ENCODE data around the gene MRO.

Gene MRO

DNA sequence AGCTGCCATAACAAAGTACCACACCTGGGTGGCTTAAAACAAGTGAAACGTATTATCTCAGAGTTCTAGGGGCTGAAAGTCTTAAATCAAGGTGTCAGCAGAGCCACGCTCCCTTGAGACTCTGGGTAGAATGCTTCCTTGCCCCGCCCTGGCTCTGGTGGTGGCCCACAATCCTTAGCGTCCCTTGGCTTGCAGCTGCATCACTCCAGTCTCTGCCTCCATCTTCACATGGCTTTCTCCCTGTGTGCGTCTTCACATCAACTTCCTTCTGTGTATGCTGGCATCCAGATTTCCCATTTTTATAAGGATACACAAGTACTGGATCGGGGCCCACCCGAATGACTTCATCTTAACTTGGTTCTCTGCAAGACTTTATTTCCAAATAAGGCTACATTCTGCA, 62.5 kb downstream of the MRO start:
- H3K9ac ChIP-seq (ENCODE audit: low read length): no peak overlapping the region
- peaks cover 3% of the 10 kb centered on the region; the same call in 1 of the 2 replicates for H3K9me3 ChIP-seq (ENCODE audit: control insufficient read depth, insufficient read depth, low read depth, low read length)
- no peak overlapping the region for H3K27ac ChIP-seq (ENCODE audit: low read depth, low read length)
- no peaks in the 10 kb centered on the region for H3K27me3 ChIP-seq (ENCODE audit: control insufficient read depth, insufficient read depth, low read length)
- no peak overlapping the region for H3K4me3 ChIP-seq (ENCODE audit: low read depth, low read length)
- no peaks in the 10 kb centered on the region for H3K4me1 ChIP-seq (ENCODE audit: control insufficient read depth, insufficient read depth, low read length)
- H3K36me3 ChIP-seq (ENCODE audit: control insufficient read depth, insufficient read depth, low read length): no peaks in the 10 kb centered on the region

DNA sequence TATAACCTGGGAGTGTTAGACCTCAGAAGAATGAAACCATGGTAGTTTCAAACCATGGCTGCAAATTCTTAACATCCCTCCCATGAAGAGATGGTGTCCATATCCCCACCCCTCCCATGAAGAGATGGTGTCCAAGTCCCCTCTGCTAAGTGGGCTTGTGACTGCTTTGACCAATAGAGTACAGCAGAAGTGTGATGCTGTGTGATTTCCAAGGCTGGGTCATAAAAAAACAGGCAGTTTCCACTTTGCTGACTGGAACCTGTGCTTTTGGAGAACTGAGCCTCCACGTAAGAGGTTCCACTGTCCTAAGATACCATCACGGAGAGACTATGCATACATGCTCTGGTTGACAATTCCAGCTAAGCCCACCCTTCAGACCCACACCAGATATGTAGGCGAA, 65.5 kb downstream of the MRO start:
- H3K4me1 ChIP-seq (ENCODE audit: control insufficient read depth, insufficient read depth, low read length): peaks cover 14% of the 10 kb centered on the region
- H3K27me3 ChIP-seq (ENCODE audit: control insufficient read depth, insufficient read depth, low read length): no peaks in the 10 kb centered on the region
- no peaks in the 10 kb centered on the region for H3K36me3 ChIP-seq (ENCODE audit: control insufficient read depth, insufficient read depth, low read length)
- H3K4me3 ChIP-seq (ENCODE audit: low read depth, low read length): no peak overlapping the region
- peaks cover 3% of the 10 kb centered on the region; the same call in 1 of the 2 replicates for H3K9me3 ChIP-seq (ENCODE audit: control insufficient read depth, insufficient read depth, low read depth, low read length)
- no peak overlapping the region for H3K27ac ChIP-seq (ENCODE audit: low read depth, low read length)
- no peak overlapping the region for H3K9ac ChIP-seq (ENCODE audit: low read length)

DNA sequence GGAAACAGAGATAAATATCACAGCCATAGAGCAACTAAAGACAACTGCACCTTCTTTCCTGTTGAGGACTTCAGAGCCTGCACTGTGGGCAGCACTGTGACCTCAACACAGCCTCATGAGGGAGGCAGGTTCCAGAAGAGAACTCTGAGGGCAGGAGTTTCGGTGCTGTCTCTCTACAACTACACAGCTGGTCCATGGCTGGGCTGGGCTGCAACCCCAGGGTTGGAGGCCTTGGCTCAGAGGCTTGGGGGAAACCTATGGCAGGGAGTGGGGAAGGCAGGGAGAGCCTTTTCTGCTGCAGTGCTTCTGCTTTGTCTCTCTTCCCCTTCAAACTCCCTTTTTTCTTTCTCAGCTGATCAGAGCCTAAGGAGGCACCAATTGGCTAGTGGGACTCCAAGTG, 66.5 kb downstream of the MRO start:
- H3K27ac ChIP-seq (ENCODE audit: low read depth, low read length): no peak overlapping the region
- no peak overlapping the region for H3K4me3 ChIP-seq (ENCODE audit: low read depth, low read length)
- peaks cover 24% of the 10 kb centered on the region for H3K4me1 ChIP-seq (ENCODE audit: control insufficient read depth, insufficient read depth, low read length)
- peaks cover 3% of the 10 kb centered on the region; the same call in 1 of the 2 replicates for H3K9me3 ChIP-seq (ENCODE audit: control insufficient read depth, insufficient read depth, low read depth, low read length)
- no peaks in the 10 kb centered on the region for H3K27me3 ChIP-seq (ENCODE audit: control insufficient read depth, insufficient read depth, low read length)
- no peaks in the 10 kb centered on the region for H3K36me3 ChIP-seq (ENCODE audit: control insufficient read depth, insufficient read depth, low read length)
- no peak overlapping the region for H3K9ac ChIP-seq (ENCODE audit: low read length)

DNA sequence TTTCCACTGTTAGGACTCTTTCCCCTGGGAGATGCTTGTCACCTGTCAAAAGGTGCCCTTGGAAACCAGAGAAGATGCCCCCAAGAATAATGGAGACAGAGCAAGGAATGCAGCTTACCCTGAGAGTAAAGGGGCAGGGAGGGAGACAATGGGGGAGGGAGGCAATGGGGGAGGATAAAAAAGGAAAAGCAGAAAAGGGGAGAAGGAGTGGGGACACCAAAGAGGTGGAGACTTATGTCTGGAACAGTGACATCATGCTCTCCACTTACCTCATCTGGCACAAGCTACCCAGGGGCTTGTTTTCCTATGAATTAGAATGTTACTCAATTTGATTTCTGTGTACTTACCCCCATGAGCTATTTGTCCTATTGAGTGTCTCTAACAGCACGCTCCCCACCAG, 67.9 kb downstream of the MRO start:
- Histone ChIP-seq H3K27me3 (ENCODE audit: control insufficient read depth, insufficient read depth, low read length) (no peaks in the 10 kb centered on the region), H3K4me1 (ENCODE audit: control insufficient read depth, insufficient read depth, low read length) (peaks cover 29% of the 10 kb centered on the region), H3K27ac (ENCODE audit: low read depth, low read length) (no peak overlapping the region), H3K9me3 (ENCODE audit: control insufficient read depth, insufficient read depth, low read depth, low read length) (peaks cover 3% of the 10 kb centered on the region; the same call in 1 of the 2 replicates), H3K4me3 (ENCODE audit: low read depth, low read length) (no peak overlapping the region), H3K9ac (ENCODE audit: low read length) (no peak overlapping the region), H3K36me3 (ENCODE audit: control insufficient read depth, insufficient read depth, low read length) (no peaks in the 10 kb centered on the region)

DNA sequence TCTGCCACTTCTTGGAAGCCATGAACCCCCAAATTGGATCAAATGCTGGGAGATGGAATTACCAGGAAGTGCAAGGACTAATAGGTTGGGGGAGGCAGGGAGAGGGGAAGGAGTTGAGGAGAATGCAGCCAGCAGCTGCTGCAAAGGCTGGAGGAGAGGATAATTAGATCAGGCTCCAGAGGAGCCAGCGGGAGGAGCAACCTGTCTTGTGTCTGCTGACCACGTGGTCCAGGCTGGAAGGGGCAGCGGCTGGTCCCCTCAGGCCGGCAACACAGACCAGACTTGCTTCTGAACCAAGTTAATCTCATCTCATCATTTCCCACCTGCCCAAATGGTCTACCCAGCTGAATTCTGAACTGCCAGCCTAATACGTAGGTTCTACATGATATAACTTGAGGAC, 68.3 kb downstream of the MRO start:
- Histone ChIP-seq H3K4me1 (ENCODE audit: control insufficient read depth, insufficient read depth, low read length) (peaks cover 29% of the 10 kb centered on the region), H3K36me3 (ENCODE audit: control insufficient read depth, insufficient read depth, low read length) (no peaks in the 10 kb centered on the region), H3K9ac (ENCODE audit: low read length) (no peak overlapping the region), H3K27me3 (ENCODE audit: control insufficient read depth, insufficient read depth, low read length) (no peaks in the 10 kb centered on the region), H3K9me3 (ENCODE audit: control insufficient read depth, insufficient read depth, low read depth, low read length) (peaks cover 3% of the 10 kb centered on the region; the same call in 1 of the 2 replicates), H3K27ac (ENCODE audit: low read depth, low read length) (no peak overlapping the region), H3K4me3 (ENCODE audit: low read depth, low read length) (no peak overlapping the region)

DNA sequence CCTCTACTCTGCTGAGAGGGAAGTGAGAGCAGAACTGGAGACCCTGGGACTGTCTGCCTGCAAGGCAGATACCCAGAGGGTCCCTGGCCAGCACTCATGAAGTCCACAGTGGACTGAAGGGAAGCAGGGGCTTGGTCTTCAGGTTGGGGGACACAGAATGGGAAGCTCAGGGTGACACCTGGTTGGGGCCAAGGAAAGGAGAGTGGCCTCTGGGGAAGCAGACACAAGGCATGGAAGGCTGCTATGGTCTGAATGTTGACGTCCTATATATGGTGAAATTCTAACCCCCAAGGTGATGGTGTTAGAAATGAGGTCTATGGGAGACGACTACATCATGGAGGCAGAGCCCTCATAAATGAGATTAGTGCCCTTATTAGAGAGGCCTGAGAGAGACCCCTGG, 69.3 kb downstream of the MRO start:
- Histone ChIP-seq H3K36me3 (ENCODE audit: control insufficient read depth, insufficient read depth, low read length) (no peaks in the 10 kb centered on the region), H3K9ac (ENCODE audit: low read length) (no peak overlapping the region), H3K9me3 (ENCODE audit: control insufficient read depth, insufficient read depth, low read depth, low read length) (peaks cover 3% of the 10 kb centered on the region; the same call in 1 of the 2 replicates), H3K4me3 (ENCODE audit: low read depth, low read length) (no peak overlapping the region), H3K4me1 (ENCODE audit: control insufficient read depth, insufficient read depth, low read length) (peaks cover 29% of the 10 kb centered on the region), H3K27ac (ENCODE audit: low read depth, low read length) (no peak overlapping the region), H3K27me3 (ENCODE audit: control insufficient read depth, insufficient read depth, low read length) (no peaks in the 10 kb centered on the region)

DNA sequence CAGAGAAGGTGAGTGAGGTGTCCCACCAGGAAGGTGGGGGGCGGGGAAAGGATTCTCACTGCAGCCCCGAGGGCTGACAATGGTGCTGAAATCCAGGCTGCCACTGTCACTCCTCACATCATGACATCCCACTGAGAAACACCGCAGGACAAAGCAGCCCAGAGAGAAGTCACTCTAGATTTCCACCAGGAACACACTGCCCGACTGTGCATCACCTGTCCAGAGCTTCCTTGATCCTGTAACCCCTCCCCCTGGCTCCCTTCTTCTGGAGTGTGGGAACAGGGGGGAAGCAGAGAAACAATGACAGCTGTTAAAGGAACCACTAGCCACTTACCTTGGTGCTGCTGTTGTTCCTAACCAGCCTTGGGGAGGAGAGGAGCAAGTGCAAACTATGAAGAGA, 69.9 kb downstream of the MRO start:
- Histone ChIP-seq H3K27ac (ENCODE audit: low read depth, low read length) (peak overlapping the region; percentile 13; the same call in 1 of the 2 replicates), H3K36me3 (ENCODE audit: control insufficient read depth, insufficient read depth, low read length) (no peaks in the 10 kb centered on the region), H3K9ac (ENCODE audit: low read length) (no peak overlapping the region), H3K9me3 (ENCODE audit: control insufficient read depth, insufficient read depth, low read depth, low read length) (peaks cover 3% of the 10 kb centered on the region; the same call in 1 of the 2 replicates), H3K4me3 (ENCODE audit: low read depth, low read length) (no peak overlapping the region; the same call in 1 of the 2 replicates), H3K4me1 (ENCODE audit: control insufficient read depth, insufficient read depth, low read length) (peaks cover 29% of the 10 kb centered on the region), H3K27me3 (ENCODE audit: control insufficient read depth, insufficient read depth, low read length) (no peaks in the 10 kb centered on the region)

DNA sequence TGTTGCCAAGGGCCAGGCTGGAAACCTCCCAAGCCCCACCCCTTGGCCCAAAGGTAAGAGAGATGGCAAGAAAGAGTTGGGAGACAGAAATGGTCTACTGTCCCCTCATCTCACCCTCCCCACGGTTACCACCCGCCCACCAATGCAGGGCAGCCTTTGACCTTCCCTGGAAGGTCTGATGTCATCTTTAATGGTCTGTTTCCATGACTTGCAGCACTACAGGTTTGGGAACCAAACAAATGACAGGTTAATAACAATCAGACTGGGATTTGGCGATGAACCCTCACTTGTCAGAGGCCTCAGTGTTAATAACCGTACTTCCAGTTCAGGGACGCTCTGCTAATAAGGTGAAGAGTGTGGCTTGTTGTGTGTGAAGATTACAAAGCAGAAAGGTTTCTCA, 70.4 kb downstream of the MRO start:
- no peak overlapping the region; the same call in 1 of the 2 replicates for H3K4me3 ChIP-seq (ENCODE audit: low read depth, low read length)
- H3K9me3 ChIP-seq (ENCODE audit: control insufficient read depth, insufficient read depth, low read depth, low read length): peaks cover 3% of the 10 kb centered on the region; the same call in 1 of the 2 replicates
- H3K9ac ChIP-seq (ENCODE audit: low read length): no peak overlapping the region
- peak overlapping the region; percentile 13; the same call in 1 of the 2 replicates for H3K27ac ChIP-seq (ENCODE audit: low read depth, low read length)
- no peaks in the 10 kb centered on the region for H3K27me3 ChIP-seq (ENCODE audit: control insufficient read depth, insufficient read depth, low read length)
- peaks cover 29% of the 10 kb centered on the region for H3K4me1 ChIP-seq (ENCODE audit: control insufficient read depth, insufficient read depth, low read length)
- H3K36me3 ChIP-seq (ENCODE audit: control insufficient read depth, insufficient read depth, low read length): no peaks in the 10 kb centered on the region

DNA sequence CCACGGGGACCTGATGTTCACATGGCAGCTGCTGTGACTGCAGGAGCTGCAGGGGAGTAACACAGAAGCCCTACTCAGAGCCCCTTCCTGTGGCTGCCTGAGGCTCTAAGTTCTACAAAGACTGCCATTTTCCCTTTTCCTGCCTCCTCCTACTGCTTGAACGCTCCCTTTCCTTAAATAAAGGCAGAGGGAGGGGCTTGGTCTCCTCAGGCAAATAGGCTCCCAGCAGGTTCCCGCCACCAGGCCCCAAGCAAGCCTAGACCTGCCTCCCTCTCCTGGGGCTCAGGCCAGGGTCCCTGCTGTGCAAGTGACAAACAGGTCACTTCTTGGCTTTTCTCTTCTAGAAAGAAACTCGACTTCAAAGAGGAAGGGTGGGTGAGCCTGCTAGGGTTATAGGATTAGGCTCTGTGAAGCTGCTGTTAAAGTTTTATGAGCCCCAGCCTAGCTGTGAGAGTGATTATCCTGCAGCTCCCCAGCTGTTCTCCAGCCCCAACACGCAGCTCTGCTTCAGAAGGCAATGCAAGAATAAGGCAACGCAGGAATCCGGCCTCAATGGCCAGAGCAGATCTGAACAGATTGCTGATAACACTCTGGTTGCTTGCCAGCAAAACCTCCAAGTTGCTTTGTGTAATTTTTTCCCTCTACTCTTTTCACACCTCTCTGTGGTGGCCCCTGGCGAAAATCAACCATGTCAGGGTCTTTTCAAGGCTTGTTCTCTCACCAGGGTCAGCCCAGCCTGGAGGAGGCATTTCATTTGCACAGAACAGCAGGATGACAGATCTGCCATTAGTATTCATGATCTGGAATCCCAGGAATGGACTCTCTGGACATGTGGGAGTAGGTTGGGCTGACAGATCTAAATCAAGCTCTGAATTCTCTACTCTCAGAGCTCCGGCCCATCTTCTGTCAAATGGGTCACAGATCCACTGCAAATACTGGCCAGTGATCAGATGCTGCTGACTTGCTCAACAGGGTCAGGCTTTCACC, 71.3 kb downstream of the MRO start:
- no peaks in the 10 kb centered on the region for H3K36me3 ChIP-seq (ENCODE audit: control insufficient read depth, insufficient read depth, low read length)
- peak overlapping the region; percentile 63; the same call in 1 of the 2 replicates for H3K27ac ChIP-seq (ENCODE audit: low read depth, low read length)
- H3K9ac ChIP-seq (ENCODE audit: low read length): peak overlapping the region; percentile 26
- H3K4me3 ChIP-seq (ENCODE audit: low read depth, low read length): no peak overlapping the region; the same call in 1 of the 2 replicates
- peaks cover 29% of the 10 kb centered on the region for H3K4me1 ChIP-seq (ENCODE audit: control insufficient read depth, insufficient read depth, low read length)
- H3K27me3 ChIP-seq (ENCODE audit: control insufficient read depth, insufficient read depth, low read length): no peaks in the 10 kb centered on the region
- H3K9me3 ChIP-seq (ENCODE audit: control insufficient read depth, insufficient read depth, low read depth, low read length): no peaks in the 10 kb centered on the region

DNA sequence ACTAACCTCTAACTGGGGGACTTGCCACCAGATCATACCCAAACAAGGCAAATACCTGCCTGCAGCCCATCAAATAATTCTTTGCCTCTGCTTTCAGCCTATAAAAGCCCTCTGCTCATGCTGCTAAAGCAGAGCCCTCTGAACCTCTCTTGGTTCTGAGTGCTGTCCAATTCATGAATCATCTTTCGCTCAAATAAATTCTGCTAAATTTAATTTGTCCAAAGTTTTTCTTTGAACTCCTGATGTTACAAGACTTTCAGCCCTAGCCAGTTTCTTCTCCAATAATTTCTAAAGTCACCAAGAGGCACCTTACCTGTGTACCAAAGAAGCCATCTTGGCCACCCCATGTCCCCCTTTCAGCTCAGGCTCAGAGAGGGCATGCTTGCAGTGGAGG, 72.0 kb downstream of the MRO start:
- Histone ChIP-seq H3K36me3 (ENCODE audit: control insufficient read depth, insufficient read depth, low read length) (no peaks in the 10 kb centered on the region), H3K27me3 (ENCODE audit: control insufficient read depth, insufficient read depth, low read length) (no peaks in the 10 kb centered on the region), H3K4me1 (ENCODE audit: control insufficient read depth, insufficient read depth, low read length) (peaks cover 29% of the 10 kb centered on the region), H3K9me3 (ENCODE audit: control insufficient read depth, insufficient read depth, low read depth, low read length) (peaks cover 4% of the 10 kb centered on the region; the same call in 1 of the 2 replicates), H3K9ac (ENCODE audit: low read length) (peak overlapping the region; percentile 26), H3K4me3 (ENCODE audit: low read depth, low read length) (no peak overlapping the region), H3K27ac (ENCODE audit: low read depth, low read length) (peak overlapping the region; percentile 63; the same call in 1 of the 2 replicates)

DNA sequence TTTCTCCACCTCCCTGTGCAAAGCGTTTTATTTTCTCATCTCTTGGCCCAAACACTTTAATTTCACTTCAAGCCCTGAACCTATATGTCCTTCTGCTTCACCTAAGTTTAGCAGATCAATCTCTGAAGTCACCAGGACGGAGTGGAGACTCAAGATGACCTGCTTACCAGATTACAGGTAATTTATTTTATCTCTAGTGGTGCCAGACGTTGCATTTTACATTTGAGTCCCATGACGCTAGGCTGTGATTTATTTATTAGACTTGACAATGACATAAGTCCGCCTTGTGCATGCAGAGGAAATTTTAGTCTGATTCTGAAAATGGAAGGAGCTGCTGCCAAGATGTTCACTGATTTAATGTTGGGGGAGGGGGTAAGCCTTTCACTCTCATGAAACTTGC, 73.9 kb downstream of the MRO start:
- H3K27me3 ChIP-seq (ENCODE audit: control insufficient read depth, insufficient read depth, low read length): no peaks in the 10 kb centered on the region
- peaks cover 26% of the 10 kb centered on the region for H3K4me1 ChIP-seq (ENCODE audit: control insufficient read depth, insufficient read depth, low read length)
- no peaks in the 10 kb centered on the region for H3K36me3 ChIP-seq (ENCODE audit: control insufficient read depth, insufficient read depth, low read length)
- H3K4me3 ChIP-seq (ENCODE audit: low read depth, low read length): no peak overlapping the region
- H3K9ac ChIP-seq (ENCODE audit: low read length): no peak overlapping the region
- no peak overlapping the region for H3K27ac ChIP-seq (ENCODE audit: low read depth, low read length)
- peaks cover 4% of the 10 kb centered on the region; the same call in 1 of the 2 replicates for H3K9me3 ChIP-seq (ENCODE audit: control insufficient read depth, insufficient read depth, low read depth, low read length)
